HG03354 (cell line): ENCODE measurements around the gene USP3.

ENCODE experiments used
- ATAC-seq: cut with Tn5 transposase; IDR thresholded peaks from one replicate; pipeline ENCODE4 v1.9.1; 2021; ENCODE audit warnings: mild to moderate bottlenecking; ENCODE audit not compliant: unreplicated experiment, poor library complexity, severe bottlenecking

USP3 gene

DNA sequence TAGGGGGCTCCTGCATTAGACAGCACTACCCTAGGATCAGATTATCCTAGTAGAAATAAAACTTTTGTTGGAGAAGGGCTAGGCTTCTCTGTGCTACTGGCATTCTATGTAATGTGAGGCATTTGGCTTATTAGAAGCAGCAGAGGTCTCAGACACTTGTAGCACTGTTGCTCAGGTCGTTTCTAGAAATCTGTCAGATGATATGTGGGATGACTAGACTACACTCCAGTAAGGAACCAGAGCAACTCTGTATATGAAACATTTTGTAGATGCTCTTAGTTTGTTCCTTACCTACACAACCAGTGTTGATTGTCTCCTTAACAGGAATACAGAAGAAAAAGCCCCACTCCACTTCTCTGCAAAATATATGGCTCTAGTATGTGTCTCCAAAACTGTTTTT is 70.9 kb downstream of the USP3 start:
- ATAC-seq, result no peak

DNA sequence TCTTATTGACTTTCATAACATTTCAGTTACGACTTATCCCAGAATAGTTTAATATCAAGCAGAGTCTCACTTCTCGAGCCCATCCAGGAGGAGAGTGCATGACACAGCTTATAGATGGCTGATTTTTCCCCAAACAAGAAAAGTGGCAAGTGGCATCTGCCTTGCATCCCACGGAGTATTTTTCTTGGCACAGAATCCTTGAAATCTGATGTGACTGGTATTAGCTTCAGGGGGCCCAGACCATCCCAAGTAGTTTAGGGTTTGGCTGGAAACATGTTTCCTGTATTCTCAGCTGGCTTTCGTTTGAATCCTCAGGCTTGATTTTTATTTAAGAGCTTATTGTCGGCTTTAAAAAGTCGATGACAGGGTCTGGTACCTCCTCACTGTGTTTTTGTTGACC is 72.0 kb downstream of the USP3 start:
- no peak for ATAC-seq

DNA sequence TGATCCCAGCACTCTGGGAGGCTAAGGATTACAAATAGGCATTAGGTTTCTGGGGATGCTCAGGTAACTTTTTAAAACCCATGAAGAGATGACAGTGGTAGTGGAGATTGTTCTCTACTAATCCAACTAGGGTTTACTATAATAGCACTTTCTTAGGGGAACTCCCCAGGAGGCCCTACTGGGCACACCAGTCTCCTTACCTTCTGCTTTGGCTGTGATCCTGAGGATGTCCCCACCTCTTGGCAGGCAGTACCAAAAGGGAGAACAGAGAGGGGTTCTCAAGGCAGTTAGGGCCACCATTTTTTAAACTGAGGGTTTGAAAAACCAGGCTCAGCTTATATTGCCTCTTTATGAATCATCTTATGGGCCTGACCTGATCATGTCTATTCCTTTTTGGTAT is 77.8 kb downstream of the USP3 start:
- no peak for ATAC-seq

DNA sequence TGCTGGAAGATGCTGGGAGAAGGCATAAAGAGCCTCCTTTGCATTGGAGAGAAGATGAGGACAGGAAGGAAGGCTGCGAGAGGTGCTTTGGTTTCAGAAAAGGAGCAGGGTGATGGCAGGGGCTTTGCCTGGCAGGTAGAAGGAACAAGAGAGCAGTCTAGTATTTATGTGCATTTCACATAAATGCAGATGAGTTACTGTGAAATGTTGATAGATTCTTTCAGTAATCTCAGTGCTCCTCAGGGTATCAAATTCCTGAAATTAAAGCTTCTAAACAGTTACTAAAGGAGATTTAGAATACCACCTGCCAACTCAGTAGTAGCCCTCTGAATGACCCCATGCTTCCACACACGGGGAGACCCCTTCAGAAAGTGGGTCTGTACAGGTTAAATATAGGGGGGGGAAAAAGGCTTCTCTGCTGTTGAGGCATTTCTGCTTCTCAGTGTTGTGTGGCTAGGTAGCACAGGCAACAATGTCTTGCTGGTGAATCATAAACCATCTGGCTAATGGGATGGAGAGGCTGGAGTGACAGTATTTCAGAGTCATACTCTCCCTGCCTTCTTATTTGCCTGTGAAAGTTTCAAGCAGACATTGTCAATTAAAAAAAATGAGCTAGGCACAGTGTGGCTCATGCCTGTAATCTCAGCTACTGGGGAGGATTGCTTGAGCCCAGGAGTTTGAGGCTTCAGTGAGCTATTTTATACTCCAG is 78.5 kb downstream of the USP3 start:
- ATAC-seq, result no peak

DNA sequence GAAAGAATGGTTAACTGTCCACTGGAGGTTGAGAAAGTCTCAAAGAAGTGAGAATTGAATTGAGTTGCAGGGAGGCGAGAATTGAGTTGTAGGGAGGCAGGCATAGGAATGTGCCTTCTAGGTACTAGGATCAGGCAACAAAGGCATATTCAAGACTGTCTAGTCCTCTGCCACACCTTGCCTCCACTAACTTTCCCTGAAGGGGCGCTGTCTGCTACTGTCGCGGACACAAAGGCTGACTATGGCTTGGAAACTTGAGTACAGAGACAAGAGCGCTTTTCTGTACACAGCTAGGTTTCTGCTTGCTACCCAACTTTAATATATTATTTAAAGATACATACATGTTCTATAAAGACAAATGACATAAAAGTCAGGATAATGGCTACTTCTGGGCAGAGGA is 82.4 kb downstream of the USP3 start:
- no peak for ATAC-seq

DNA sequence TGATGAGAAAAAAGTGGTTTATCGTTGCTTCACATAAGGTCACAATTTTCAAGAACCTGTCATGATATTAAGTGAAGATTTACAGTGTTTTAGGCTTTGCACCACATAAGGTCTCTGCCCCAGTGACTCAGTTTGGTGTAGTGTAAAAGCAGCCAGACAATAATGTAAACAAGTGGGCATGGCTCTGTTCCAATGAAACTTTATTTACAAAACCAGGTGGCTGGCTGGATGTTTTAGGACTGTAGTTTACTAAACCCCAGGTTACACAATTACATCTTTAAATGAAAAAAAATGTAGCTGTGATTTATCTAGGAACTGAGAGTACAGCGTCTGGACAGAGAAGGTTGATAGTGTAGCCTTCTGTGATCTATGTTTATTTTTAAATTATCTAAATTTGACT is 83.1 kb downstream of the USP3 start:
- ATAC-seq, result no peak

DNA sequence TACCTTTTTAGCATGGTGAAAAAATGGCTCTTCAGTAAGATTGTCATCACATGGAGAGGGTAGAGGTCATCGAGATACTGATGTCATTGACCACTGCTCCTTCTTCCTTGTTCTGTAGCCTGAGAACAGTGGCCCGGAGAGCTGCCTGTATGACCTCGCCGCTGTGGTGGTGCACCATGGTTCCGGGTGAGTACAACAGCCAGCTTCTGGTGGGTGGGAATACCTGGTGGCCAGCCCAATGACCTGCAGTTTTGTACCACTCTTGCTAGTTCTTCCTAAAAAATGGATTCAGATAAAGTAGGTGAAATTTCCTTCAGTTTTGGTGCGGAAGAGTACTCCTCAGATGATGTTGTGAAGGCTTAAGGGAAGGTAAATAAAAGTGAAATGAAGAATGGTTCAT is 84.4 kb downstream of the USP3 start:
- no peak for ATAC-seq

DNA sequence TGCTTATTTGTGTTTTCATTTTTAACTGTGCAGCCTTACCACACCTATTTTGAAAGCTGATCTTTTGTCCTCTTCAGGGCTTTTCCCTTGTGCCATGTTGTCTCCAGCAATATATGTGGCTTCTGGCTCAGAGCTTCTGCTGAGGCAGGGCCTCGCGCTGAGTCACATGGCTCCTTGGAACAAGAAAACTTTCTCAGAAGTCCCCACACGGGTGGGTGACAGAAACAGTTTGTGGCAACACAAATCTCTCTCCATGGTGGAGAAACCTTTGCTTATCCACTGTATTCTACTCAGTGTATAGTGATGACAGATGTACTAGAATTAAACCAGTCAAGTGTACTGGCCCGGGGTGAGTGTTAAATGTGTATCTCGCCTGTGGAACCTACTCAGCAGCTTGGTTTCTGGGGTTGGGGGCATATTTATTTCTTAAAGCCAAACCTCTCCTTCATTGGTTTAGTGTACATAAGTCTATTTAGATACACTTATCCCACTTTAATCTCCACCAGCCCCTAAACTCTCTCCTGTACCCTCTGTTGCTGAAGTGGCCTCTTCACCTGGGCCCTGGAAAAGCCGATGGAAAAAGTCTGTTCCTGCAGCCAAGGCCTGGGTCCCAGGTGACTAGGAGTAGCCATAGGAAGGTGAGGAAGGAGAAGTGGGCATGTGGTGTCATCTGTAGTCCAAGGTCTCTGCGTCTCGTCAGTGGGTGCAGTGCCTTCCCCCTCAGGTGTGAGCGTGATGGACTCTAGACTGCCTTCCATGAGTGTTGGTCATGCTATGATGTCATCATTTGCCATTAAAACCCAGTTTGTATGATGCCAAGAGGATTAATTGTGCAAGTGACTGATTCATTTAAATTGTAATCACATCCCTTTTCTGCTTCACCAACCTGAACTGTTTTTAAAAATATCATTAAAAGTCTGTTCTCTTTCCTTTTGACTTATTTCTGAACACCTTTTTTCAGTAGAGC is 89.6 kb downstream of the USP3 start:
- ATAC-seq, result no peak

DNA sequence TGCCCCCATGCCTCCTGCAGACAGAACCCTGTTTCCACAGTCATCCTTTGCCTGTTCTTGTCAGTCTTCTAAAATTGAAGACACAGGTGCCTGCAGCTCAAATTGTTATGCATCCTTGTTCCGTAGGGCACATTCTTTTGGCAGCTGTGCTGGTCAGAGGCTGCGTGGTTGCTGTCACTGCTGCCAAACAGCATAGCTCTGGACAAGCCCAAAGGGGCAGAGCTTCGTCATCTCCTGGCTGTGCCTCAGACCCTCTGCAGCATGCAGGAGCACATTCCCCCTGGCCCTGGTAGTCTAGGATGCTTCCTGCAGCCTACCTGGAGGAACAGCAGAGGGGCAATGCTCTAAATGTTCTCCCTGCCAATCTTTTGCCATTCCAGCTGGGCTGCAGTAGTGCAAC is 90.7 kb downstream of the USP3 start:
- ATAC-seq, result no peak

DNA sequence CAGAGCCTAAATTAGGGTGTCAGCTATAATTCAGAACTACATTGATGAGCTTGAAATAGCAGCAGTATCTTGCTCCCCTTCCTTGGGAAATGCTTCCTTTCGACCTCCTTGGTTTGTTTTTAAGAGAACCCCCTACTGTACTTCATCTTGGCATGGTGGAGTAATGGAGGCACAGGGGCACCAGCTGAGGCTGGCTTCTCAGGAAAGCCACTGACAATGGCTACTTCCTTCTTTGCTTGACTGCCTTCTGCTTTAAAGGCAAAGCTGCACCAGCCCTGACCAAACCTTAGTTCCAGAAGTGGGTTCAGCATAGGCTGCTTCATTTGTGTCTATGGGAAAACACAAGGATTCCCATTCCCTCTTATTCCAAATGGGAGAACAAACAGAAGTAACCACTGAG is 91.3 kb downstream of the USP3 start:
- ATAC-seq, result no peak

DNA sequence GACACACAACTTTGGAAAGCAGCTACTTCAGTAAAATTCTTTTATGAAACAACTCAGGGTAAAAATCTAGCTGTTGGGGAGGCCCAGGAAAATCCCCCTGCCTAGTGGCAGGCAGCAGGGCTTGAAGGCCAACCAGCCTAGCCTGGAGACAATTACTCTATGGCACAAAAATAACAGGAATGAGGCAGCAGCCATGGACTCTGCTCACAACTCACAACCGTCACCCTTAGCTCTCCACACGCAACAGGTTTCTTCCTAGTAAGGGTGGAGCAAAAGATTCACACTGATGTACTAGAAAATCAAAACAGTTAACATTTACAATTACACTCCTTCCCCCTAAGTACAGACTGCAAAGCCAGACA is 92.3 kb downstream of the USP3 start:
- no peak for ATAC-seq

DNA sequence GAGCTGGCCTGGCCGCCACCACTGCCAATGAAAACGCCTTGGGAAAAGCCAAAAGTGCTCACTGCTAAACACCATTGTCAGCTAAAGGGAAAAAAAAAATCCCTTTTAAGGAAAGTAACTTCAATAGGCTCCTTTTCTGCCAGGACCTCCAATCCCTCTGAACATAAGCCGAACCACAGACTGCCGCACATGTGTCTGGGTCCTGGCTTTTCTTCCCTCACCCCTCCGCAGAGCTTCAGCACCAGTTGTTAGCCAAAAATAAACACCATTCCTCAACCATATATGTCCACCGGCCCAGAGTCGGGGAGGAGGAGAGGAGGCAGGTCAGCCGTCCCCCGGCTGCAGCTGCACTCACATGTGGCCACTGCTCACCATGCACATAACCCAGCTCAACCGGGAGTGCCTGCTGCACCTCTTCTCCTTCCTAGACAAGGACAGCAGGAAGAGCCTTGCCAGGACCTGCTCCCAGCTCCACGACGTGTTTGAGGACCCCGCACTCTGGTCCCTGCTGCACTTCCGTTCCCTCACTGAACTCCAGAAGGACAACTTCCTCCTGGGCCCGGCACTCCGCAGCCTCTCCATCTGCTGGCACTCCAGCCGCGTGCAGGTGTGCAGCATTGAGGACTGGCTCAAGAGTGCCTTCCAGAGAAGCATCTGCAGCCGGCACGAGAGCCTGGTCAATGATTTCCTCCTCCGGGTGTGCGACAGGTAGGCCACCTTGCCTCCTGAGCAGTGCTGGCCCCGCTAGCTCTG is 92.8 kb downstream of the USP3 start, which contains the start of gene FBXL22:
TSS of gene FBXL22 (plus strand) at position 350 of the 753 bp plus-strand sequence. CDS start at position 356, 6 bp downstream.
- no peak for ATAC-seq

DNA sequence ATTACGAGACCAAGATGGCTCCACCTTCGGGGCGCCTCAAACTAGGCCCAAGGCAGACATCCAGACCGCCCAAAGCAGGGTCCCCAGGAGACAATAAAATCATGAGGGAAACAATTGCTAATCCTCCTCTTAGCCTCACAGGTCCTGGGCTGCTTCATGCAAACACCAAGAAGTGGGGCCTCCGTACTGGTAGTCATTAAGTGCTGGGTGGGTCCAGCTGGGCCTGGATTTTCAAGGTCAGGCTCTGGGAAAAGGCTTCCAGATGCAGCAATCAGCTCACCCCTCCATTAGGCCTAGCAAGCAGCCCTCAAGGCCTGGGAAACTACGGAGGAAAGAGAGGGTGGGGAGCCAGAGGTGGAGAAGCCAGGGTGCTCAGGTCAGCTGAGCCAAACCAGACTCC is 93.4 kb downstream of the USP3 start:
- no peak for ATAC-seq

DNA sequence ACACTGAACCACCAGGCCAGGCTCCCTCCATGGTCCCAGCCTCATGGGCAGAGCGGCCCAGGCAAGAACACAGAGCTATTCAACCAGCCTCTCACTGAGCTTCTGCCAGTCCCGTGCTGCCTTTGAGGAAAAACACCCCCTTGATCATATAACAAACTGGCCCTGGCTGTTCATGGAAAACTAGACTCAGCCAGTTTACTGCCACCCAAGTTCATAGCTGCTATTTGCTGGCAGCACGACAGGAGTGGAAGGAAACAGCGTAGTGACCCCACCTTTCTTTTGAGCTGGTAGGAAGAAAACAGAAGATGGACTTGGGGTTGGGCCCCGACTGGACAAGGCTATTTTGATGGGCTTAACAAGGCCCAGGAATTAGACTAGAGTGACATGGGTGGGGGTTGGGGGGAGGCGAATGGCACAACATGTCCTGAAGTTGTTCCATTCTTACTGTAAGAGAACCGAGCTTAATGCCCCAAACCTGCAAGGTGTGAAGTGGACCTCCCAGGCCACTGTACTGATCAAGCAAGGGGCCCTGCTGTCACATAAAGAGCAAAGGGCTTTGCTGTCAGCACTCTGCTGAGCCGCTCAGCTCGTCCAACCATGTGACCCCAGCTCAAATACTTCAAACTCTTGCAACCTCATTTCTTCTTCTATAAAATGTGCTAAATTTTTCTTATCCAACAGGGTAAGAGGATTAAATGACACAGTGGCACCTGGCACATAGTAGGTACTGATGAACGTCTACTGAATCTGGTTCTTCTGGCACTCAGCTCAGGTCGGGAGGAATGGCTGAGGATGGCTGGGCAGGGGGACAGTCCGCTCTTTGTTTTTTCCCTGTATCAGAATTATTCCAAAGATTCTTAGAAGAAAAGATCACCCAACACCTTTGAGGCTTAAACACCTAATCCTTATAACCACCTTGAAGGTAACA is 94.3 kb downstream of the USP3 start:
- ATAC-seq, result no peak

DNA sequence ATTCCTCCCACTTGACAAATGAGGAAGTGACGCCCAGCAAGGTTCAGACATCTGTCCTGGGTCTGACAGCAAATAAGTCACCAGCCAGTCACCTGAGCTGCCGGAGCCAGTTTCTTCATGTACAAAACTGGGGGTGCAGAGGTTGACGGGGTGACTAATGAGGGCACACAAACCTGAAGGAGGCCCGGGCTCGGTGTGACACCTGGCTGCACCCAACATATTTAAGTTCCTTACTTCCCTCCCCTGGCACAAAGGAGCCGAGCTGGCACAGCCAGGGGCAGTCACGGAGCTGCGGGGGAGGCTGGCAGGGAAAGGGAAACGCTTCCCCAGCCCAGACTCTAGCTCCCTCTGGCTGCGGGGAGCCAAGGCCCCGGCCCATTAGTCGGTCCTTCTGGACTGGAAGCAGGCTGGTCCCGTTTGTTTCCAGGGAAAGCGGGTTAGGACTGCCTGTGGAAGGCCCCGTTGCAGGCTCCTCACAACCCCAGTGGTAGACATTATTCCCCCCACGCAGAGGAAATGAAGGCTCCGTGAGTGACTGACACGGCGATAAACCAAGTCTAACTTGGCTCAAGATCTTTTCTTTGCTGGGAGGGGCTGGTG is 95.1 kb downstream of the USP3 start:
- no peak for ATAC-seq

DNA sequence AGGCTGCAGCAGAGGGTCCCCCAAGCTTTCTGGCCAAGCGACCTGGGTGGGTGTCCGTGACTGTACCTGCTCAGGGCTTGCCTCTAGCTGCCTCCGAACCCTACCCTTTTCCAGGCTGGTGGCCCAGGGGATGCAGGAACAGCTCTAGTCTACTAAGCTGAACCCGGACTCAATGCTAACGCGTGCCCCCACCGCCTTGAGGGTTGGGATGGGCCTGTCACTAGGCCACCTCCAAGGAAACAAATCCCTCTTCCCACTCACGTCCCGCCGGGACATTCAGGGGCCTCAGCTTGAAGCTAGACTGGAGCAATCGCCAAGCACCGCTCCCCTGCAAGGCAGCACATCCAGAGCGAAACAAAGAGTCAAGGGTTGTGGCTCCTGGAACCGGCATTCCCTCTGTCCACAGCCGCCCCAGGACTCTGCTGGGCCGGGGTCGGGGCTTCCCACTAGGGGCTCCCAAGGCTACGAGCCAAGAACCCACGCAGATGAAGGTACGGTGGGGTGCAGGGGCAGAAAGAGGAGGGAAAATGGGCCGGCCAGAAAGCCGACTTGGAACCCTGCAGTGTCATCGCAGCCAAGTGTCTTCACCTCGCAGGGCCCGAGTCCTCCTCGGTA is 95.7 kb downstream of the USP3 start:
- peak; percentile 11 for ATAC-seq

DNA sequence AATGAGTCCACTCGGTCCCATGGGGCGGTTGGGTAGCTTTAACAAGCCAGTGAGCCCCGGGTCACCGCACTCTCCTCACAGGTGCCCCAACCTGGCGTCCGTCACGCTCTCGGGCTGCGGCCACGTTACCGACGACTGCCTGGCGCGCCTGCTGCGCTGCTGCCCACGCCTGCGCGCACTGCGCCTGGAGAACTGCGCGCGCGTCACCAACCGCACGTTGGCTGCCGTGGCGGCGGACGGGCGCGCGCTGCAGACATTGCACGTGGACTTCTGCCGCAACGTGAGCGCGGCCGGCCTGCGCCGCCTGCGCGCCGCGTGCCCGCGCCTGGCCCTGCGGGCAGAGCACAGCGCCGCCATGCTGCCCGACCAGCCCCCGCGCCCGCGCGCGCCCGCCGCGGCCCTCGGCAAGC is 96.2 kb downstream of the USP3 start:
- ATAC-seq, result peak; percentile 78

DNA sequence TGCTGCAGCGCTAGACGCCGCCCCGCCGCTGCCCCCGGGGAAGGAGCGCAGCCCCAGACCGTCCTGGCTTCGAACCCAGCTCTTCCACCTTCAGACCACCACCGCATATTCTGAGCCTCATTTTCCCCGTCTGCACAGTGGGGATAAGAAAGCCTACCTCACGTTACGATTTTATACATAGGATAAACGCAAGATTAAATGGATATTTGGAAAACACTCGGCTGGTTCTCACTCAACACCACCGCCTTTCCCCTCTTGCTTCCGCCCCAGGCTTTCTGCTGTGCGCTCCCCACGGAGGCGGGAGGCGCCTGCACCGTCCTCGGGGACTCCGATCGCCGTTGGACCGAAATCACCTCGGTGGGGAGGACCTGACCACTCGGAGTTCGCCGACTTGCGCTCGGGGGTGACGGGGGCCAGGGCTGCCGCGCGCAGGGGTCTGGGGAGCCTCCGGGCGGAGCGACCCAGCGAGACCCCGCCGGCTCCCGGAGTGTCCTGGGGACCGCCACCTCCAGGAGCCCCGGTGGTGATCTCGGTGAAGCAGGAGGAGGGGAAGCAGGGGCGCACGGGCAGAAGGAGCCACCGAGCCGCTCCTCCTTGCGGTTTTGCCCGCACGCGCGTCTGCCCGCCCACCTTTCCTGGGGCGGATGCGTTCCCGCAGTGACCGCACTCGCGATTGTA is 96.8 kb downstream of the USP3 start:
- peak; percentile 13 for ATAC-seq
